KG1 (cell line): ENCODE results near the gene CNTN5.
"Not testable (repeated sequence)": the region's sequence is repeated elsewhere in the genome, so short reads cannot be mapped to it uniquely, and the experiment has no call there.

Experiments
- DNase-seq: peaks from one replicate; lab custom pipeline; 2025; lab: John Stamatoyannopoulos, UW

The CNTN5 gene

GRCh38 chr11:99275521-99275920 lies 254.8 kb downstream of the CNTN5 start:
- DNase-seq: no peak

- no peak for DNase-seq
Observed at GRCh38 chr11:99277281-99277680, 256.5 kb downstream of the CNTN5 start.

GRCh38 chr11:99279266-99279665 lies 258.5 kb downstream of the CNTN5 start:
- DNase-seq: no peak

- DNase-seq: no peak
Observed at GRCh38 chr11:99281331-99281730, 260.6 kb downstream of the CNTN5 start.

GRCh38 chr11:99297925-99298324 lies 277.2 kb downstream of the CNTN5 start:
- not testable (repeated sequence) for DNase-seq

GRCh38 chr11:99307510-99308088 lies 286.9 kb downstream of the CNTN5 start:
- DNase-seq: no peak

- no peak for DNase-seq
Observed at GRCh38 chr11:99311870-99312269, 291.1 kb downstream of the CNTN5 start.

- peak; percentile 13 for DNase-seq
Observed at GRCh38 chr11:99316776-99317520, 296.2 kb downstream of the CNTN5 start.

- DNase-seq: no peak
Observed at GRCh38 chr11:99320769-99321290, 300.1 kb downstream of the CNTN5 start.

GRCh38 chr11:99325847-99326246 lies 305.1 kb downstream of the CNTN5 start:
- DNase-seq: no peak

GRCh38 chr11:99327066-99327465 lies 306.3 kb downstream of the CNTN5 start:
- DNase-seq: no peak

- no peak for DNase-seq
Observed at GRCh38 chr11:99327527-99327926, 306.8 kb downstream of the CNTN5 start.

GRCh38 chr11:99333621-99334020 lies 312.9 kb downstream of the CNTN5 start:
- no peak for DNase-seq

- DNase-seq: no peak
Observed at GRCh38 chr11:99343117-99343516, 322.4 kb downstream of the CNTN5 start.

GRCh38 chr11:99349151-99349673 lies 328.5 kb downstream of the CNTN5 start:
- no peak for DNase-seq

GRCh38 chr11:99351624-99352023 lies 330.9 kb downstream of the CNTN5 start:
- DNase-seq: no peak

GRCh38 chr11:99352642-99353041 lies 331.9 kb downstream of the CNTN5 start:
- DNase-seq: no peak

- no peak for DNase-seq
Observed at GRCh38 chr11:99366546-99366945, 345.8 kb downstream of the CNTN5 start.

GRCh38 chr11:99368583-99368982 lies 347.8 kb downstream of the CNTN5 start:
- no peak for DNase-seq

- DNase-seq: no peak
Observed at GRCh38 chr11:99370549-99371216, 349.9 kb downstream of the CNTN5 start.

- no peak for DNase-seq
Observed at GRCh38 chr11:99371257-99371656, 350.5 kb downstream of the CNTN5 start.

GRCh38 chr11:99376463-99376862 lies 355.7 kb downstream of the CNTN5 start:
- DNase-seq: no peak
